ENCODE data around the gene PPP1R15B.

Gene PPP1R15B

DNA sequence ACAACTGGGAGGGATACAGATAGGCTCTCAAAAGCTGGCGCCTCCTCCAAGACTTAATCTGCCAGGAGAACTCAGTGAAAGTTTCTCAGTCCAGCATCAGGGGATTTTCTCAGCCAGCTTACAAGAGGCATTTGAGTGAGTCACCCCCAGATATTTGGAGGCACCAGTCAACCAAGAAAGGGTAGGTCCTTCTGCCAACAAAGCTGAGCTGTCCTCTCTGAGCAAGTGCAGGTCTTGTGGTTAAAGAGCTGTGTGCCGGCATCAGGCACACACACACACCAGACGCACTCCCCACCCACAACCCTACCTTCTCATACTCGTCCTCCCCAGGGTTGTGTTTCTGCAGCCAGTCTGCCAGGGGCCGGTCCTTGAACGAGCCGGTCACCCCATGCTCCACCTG, 27.0 kb upstream of the PPP1R15B start:
- Histone ChIP-seq H3K4me3 (ENCODE audit: insufficient read depth in 1 of 2, low read depth in 1 of 2, low read length in 2 of 2) (peak overlapping the region in 1 of 2 experiments; percentile 46), H2BK12ac (ENCODE audit: low read length in 2 of 2) (peak overlapping the region in 1 of 2 experiments; percentile 34), H3K9ac (ENCODE audit: low read length) (peak overlapping the region; percentile 34), H3K18ac (ENCODE audit: low read depth in 1 of 2, low read length in 2 of 2) (peak overlapping the region in 1 of 2 experiments; percentile 51), H2AK5ac (ENCODE audit: low read length, severe bottlenecking) (no peak overlapping the region), H3K14ac (ENCODE audit: low read length in 2 of 2) (peak overlapping the region in 1 of 2 experiments; percentile 47), H4K8ac (ENCODE audit: low read length) (no peak overlapping the region), H2BK5ac (ENCODE audit: low read depth, low read length, poor library complexity, severe bottlenecking) (no peak overlapping the region), H3K27me3 (ENCODE audit: control insufficient read depth in 1 of 2, insufficient read depth in 1 of 2, low read length in 2 of 2) (no peaks in the 10 kb centered on the region), H3K4ac (ENCODE audit: low read depth in 1 of 2, low read length in 2 of 2) (no peak overlapping the region), H3K27ac (ENCODE audit: low read length, poor library complexity, severe bottlenecking) (peak overlapping the region; percentile 59), H3K4me2 (ENCODE audit: low read length, poor library complexity, severe bottlenecking) (no peak overlapping the region), H4K91ac (ENCODE audit: low read length) (no peak overlapping the region), H2BK120ac (ENCODE audit: low read depth, low read length) (no peak overlapping the region), H3K9me3 (ENCODE audit: control insufficient read depth, low read length) (no peaks in the 10 kb centered on the region), H2AFZ (ENCODE audit: low read depth, low read length) (no peak overlapping the region), H2BK15ac (ENCODE audit: low read depth, poor library complexity, severe bottlenecking) (no peak overlapping the region), H3K79me1 (replicated peaks; ENCODE audit: low read length, poor library complexity, severe bottlenecking) (no peaks in the 10 kb centered on the region), H3K4me1 (ENCODE audit: control insufficient read depth, insufficient read depth, low read depth, low read length) (peaks cover 5% of the 10 kb centered on the region), H3K23ac (ENCODE audit: low read length in 2 of 2) (no peak overlapping the region), H3K36me3 (ENCODE audit: control insufficient read depth in 1 of 2, insufficient read depth in 2 of 2, low read depth in 1 of 2, low read length in 2 of 2) (peaks cover 0 to 20% of the 10 kb centered on the region in 2 experiments)
- peak; percentile 96 for DNase-seq
- 63% methylated on average over 7 of the region's 7 CpGs for WGBS

DNA sequence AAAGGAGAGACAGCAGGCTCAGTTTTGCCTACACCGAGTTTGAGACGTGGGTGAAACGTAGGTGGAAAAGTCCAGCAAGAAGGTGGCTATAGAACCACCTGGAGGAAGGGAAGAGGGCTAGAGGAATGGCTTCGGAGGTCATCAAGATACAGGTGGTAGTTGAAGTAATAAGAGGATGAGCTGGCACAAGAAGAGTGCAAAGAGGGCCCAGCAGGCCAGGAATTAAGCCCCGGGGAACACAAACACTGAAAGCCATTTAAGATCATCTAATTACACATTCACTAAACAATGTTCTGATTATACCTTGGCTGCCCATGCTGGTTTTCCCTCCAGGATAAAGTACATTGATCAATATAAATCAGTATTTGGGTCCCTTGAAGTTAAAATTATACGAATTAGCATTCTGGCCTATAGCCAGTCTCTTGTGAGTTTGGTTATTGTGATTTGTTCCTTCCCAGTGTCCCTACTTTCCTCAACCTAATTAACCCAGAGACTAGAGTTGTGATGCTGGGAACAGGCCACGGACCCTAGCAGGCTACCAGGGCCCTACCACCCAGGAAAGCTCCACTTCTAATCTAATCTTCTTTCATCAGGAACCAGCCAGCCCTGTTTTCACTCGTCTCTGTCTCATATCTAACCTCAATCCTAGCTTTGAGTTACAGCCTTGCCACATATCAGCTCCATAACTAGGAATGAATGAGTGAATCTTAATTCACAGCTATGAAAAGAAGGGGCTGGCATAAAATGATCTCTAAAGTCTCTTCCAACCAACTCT, 26.4 kb upstream of the PPP1R15B start:
- Histone ChIP-seq H3K23ac (ENCODE audit: low read length in 2 of 2) (no peak overlapping the region), H3K9me3 (ENCODE audit: control insufficient read depth, low read length) (no peaks in the 10 kb centered on the region), H2BK120ac (ENCODE audit: low read depth, low read length) (no peak overlapping the region), H3K18ac (ENCODE audit: low read depth in 1 of 2, low read length in 2 of 2) (no peak overlapping the region), H2BK12ac (ENCODE audit: low read length in 2 of 2) (no peak overlapping the region), H3K4me2 (ENCODE audit: low read length, poor library complexity, severe bottlenecking) (no peak overlapping the region), H2AK5ac (ENCODE audit: low read length, severe bottlenecking) (no peak overlapping the region), H4K8ac (ENCODE audit: low read length) (no peak overlapping the region), H2AFZ (ENCODE audit: low read depth, low read length) (no peak overlapping the region), H2BK5ac (ENCODE audit: low read depth, low read length, poor library complexity, severe bottlenecking) (no peak overlapping the region), H3K27me3 (ENCODE audit: control insufficient read depth in 1 of 2, insufficient read depth in 1 of 2, low read length in 2 of 2) (peaks cover 0 to 4% of the 10 kb centered on the region in 2 experiments), H3K36me3 (ENCODE audit: control insufficient read depth in 1 of 2, insufficient read depth in 2 of 2, low read depth in 1 of 2, low read length in 2 of 2) (peaks cover 0 to 20% of the 10 kb centered on the region in 2 experiments), H3K9ac (ENCODE audit: low read length) (peak overlapping the region; percentile 34), H3K14ac (ENCODE audit: low read length in 2 of 2) (no peak overlapping the region), H3K4me1 (ENCODE audit: control insufficient read depth, insufficient read depth, low read depth, low read length) (peaks cover 5% of the 10 kb centered on the region), H3K4ac (ENCODE audit: low read depth in 1 of 2, low read length in 2 of 2) (no peak overlapping the region), H3K27ac (ENCODE audit: low read length, poor library complexity, severe bottlenecking) (peak overlapping the region; percentile 10), H3K79me1 (replicated peaks; ENCODE audit: low read length, poor library complexity, severe bottlenecking) (no peaks in the 10 kb centered on the region), H2BK15ac (ENCODE audit: low read depth, poor library complexity, severe bottlenecking) (no peak overlapping the region), H3K4me3 (ENCODE audit: insufficient read depth in 1 of 2, low read depth in 1 of 2, low read length in 2 of 2) (no peak overlapping the region), H4K91ac (ENCODE audit: low read length) (no peak overlapping the region)
- 75% methylated on average over 5 of the region's 8 CpGs for WGBS
- no peak for DNase-seq

DNA sequence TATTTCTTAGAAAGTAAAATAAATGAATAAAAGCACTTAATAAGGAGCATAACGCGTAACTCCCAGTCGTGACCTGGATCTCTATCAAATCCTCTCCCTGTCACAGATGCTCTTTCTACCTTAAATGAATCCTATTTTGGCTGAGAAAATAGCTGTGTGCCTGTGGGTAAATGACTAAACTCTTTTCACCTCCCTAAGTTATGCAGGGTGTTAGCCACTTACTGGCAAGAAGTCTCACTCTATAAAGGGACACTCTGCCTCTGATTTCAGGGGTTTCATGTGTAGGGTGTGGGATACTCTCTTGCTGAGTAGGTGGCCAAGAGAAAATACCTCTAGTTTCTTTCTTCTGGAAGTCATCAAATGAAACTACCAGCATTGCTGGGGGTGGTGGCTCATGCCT, 24.3 kb upstream of the PPP1R15B start:
- no peak overlapping the region for H2BK12ac ChIP-seq (ENCODE audit: low read length in 2 of 2)
- H3K4me1 ChIP-seq (ENCODE audit: control insufficient read depth, insufficient read depth, low read depth, low read length) = peaks cover 9% of the 10 kb centered on the region
- no peak overlapping the region for H2AK5ac ChIP-seq (ENCODE audit: low read length, severe bottlenecking)
- H4K91ac ChIP-seq (ENCODE audit: low read length) = no peak overlapping the region
- H2AFZ ChIP-seq (ENCODE audit: low read depth, low read length) = no peak overlapping the region
- peak overlapping the region in 1 of 2 experiments; percentile 45 for H3K4me3 ChIP-seq (ENCODE audit: insufficient read depth in 1 of 2, low read depth in 1 of 2, low read length in 2 of 2)
- no peak for DNase-seq
- no peak overlapping the region for H3K4me2 ChIP-seq (ENCODE audit: low read length, poor library complexity, severe bottlenecking)
- peaks cover 0 to 11% of the 10 kb centered on the region in 2 experiments for H3K36me3 ChIP-seq (ENCODE audit: control insufficient read depth in 1 of 2, insufficient read depth in 2 of 2, low read depth in 1 of 2, low read length in 2 of 2)
- no peak overlapping the region for H3K4ac ChIP-seq (ENCODE audit: low read depth in 1 of 2, low read length in 2 of 2)
- no peaks in the 10 kb centered on the region for H3K79me1 ChIP-seq (replicated peaks; ENCODE audit: low read length, poor library complexity, severe bottlenecking)
- H3K14ac ChIP-seq (ENCODE audit: low read length in 2 of 2) = no peak overlapping the region
- H2BK5ac ChIP-seq (ENCODE audit: low read depth, low read length, poor library complexity, severe bottlenecking) = no peak overlapping the region
- H3K18ac ChIP-seq (ENCODE audit: low read depth in 1 of 2, low read length in 2 of 2) = no peak overlapping the region
- peak overlapping the region; percentile 5 for H3K9ac ChIP-seq (ENCODE audit: low read length)
- no peak overlapping the region for H2BK15ac ChIP-seq (ENCODE audit: low read depth, poor library complexity, severe bottlenecking)
- no peak overlapping the region for H2BK120ac ChIP-seq (ENCODE audit: low read depth, low read length)
- no CpG with 5 or more reads among the region's 3 CpGs for WGBS
- H4K8ac ChIP-seq (ENCODE audit: low read length) = no peak overlapping the region
- no peaks in the 10 kb centered on the region for H3K9me3 ChIP-seq (ENCODE audit: control insufficient read depth, low read length)
- no peak overlapping the region for H3K23ac ChIP-seq (ENCODE audit: low read length in 2 of 2)
- H3K27me3 ChIP-seq (ENCODE audit: control insufficient read depth in 1 of 2, insufficient read depth in 1 of 2, low read length in 2 of 2) = peaks cover 0 to 5% of the 10 kb centered on the region in 2 experiments
- no peak overlapping the region for H3K27ac ChIP-seq (ENCODE audit: low read length, poor library complexity, severe bottlenecking)

DNA sequence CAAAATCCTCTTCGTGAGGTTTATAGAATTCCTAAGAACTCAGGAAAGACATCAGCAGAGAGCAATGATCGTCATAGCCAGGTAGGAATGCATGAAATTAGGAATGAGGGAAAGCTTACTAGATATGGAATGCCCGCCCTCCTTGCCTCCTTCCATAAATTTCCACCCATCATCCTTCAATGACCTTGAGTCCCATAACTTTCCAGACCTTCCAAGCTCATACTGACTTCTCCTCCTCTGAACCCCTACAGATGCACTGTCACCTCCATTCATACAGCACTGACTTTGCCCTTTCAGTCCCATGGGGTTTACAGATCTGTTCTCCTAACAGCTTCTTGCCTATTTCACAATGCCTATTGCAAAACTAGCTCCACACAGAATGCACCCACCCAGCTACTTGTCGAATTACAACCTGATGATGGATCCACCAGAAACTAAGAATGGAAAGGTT, 23.8 kb upstream of the PPP1R15B start:
- H3K4me2 ChIP-seq (ENCODE audit: low read length, poor library complexity, severe bottlenecking) = no peak overlapping the region
- no peak overlapping the region for H2BK12ac ChIP-seq (ENCODE audit: low read length in 2 of 2)
- H3K4me3 ChIP-seq (ENCODE audit: insufficient read depth in 1 of 2, low read depth in 1 of 2, low read length in 2 of 2) = peak overlapping the region in 1 of 2 experiments; percentile 5
- no peaks in the 10 kb centered on the region for H3K79me1 ChIP-seq (replicated peaks; ENCODE audit: low read length, poor library complexity, severe bottlenecking)
- H3K4ac ChIP-seq (ENCODE audit: low read depth in 1 of 2, low read length in 2 of 2) = no peak overlapping the region
- no peak overlapping the region for H4K8ac ChIP-seq (ENCODE audit: low read length)
- H3K9me3 ChIP-seq (ENCODE audit: control insufficient read depth, low read length) = no peaks in the 10 kb centered on the region
- no peak overlapping the region for H2BK5ac ChIP-seq (ENCODE audit: low read depth, low read length, poor library complexity, severe bottlenecking)
- no peak overlapping the region for H3K9ac ChIP-seq (ENCODE audit: low read length)
- H2AK5ac ChIP-seq (ENCODE audit: low read length, severe bottlenecking) = no peak overlapping the region
- H3K27ac ChIP-seq (ENCODE audit: low read length, poor library complexity, severe bottlenecking) = no peak overlapping the region
- no peak overlapping the region for H2BK120ac ChIP-seq (ENCODE audit: low read depth, low read length)
- H3K4me1 ChIP-seq (ENCODE audit: control insufficient read depth, insufficient read depth, low read depth, low read length) = peaks cover 9% of the 10 kb centered on the region
- no peak overlapping the region for H2BK15ac ChIP-seq (ENCODE audit: low read depth, poor library complexity, severe bottlenecking)
- DNase-seq = peak; percentile 51
- H3K18ac ChIP-seq (ENCODE audit: low read depth in 1 of 2, low read length in 2 of 2) = no peak overlapping the region
- peaks cover 0 to 5% of the 10 kb centered on the region in 2 experiments for H3K27me3 ChIP-seq (ENCODE audit: control insufficient read depth in 1 of 2, insufficient read depth in 1 of 2, low read length in 2 of 2)
- 90% methylated on average over 3 of the region's 4 CpGs for WGBS
- H3K36me3 ChIP-seq (ENCODE audit: control insufficient read depth in 1 of 2, insufficient read depth in 2 of 2, low read depth in 1 of 2, low read length in 2 of 2) = peaks cover 0 to 11% of the 10 kb centered on the region in 2 experiments
- H3K23ac ChIP-seq (ENCODE audit: low read length in 2 of 2) = no peak overlapping the region
- no peak overlapping the region for H4K91ac ChIP-seq (ENCODE audit: low read length)
- H2AFZ ChIP-seq (ENCODE audit: low read depth, low read length) = no peak overlapping the region
- H3K14ac ChIP-seq (ENCODE audit: low read length in 2 of 2) = no peak overlapping the region

Data from mesenchymal stem cell (in vitro differentiated cells and primary cell).